K562 (cell line): ENCODE data around the gene ZG16B. TPM values are rescaled to one million over a fixed set of nuclear protein-coding genes. Genes with fewer than 3 reads are reported as not detected.
A peak's percentile ranks its signal among the peaks of the same experiment; 100 is the strongest.

Experiments used
- ARID4B ChIP-seq: sonication (generic); formaldehyde crosslinking; IDR thresholded peaks from 2 replicates; pipeline ENCODE4 v1.8.0; 2022; ENCODE audit warnings: mild to moderate bottlenecking, missing genetic modification reagents
- CREBBP ChIP-seq: IDR thresholded peaks from one replicate; pipeline ENCODE4 v1.6.1; 2012; ENCODE audit warnings: low read depth, mild to moderate bottlenecking, control low read depth, inconsistent platforms, low read length
- CTBP1 ChIP-seq: fragments of 450-650 bp; IDR thresholded peaks from 2 replicates; pipeline ENCODE4 v1.6.1; 2016; ENCODE audit warnings: borderline replicate concordance
- CTCF ChIP-seq, 3 experiments: IDR thresholded peaks in 2 of 3; conservative IDR thresholded peaks in 1 of 3; 2 replicates each; pipeline ENCODE4 v1.5.1; 2011 to 2012; ENCODE audit warnings: low read length in 3 of 3, mild to moderate bottlenecking in 3 of 3, control low read depth in 2 of 3, improper control_type of control experiment in 1 of 3, inconsistent platforms in 1 of 3, low read depth in 1 of 3, mixed read lengths in 1 of 3, moderate library complexity in 1 of 3; ENCODE audit not compliant: insufficient read depth in 2 of 3
- DIDO1 ChIP-seq: fragments of 450-650 bp; IDR thresholded peaks from 2 replicates; pipeline ENCODE4 v1.6.1; 2016; ENCODE audit warnings: low read depth, missing biosample characterization, missing genetic modification characterization
- FOXP1 ChIP-seq: sonication (generic); formaldehyde crosslinking; IDR thresholded peaks from 2 replicates; pipeline ENCODE4 v1.8.0; 2022; ENCODE audit warnings: mild to moderate bottlenecking, missing genetic modification reagents
- HDAC1 ChIP-seq, 2 experiments: fragments of 450-650 bp; IDR thresholded peaks; 2 replicates each; pipeline ENCODE4 v1.6.1; 2016 to 2017; ENCODE audit warnings: inconsistent platforms in 1 of 2, mild to moderate bottlenecking in 1 of 2, moderate library complexity in 1 of 2
- KAT7 ChIP-seq: sonication (generic); formaldehyde crosslinking; IDR thresholded peaks from 2 replicates; pipeline ENCODE4 v1.8.0; 2022; ENCODE audit warnings: missing genetic modification reagents, mild to moderate bottlenecking, borderline replicate concordance
- LARP7 ChIP-seq: fragments of 450-650 bp; IDR thresholded peaks from 2 replicates; pipeline ENCODE4 v1.6.1; 2016
- POLR2H ChIP-seq: IDR thresholded peaks from 2 replicates; pipeline ENCODE4 v1.6.1; 2016; ENCODE audit warnings: missing genetic modification characterization, low read depth, mild to moderate bottlenecking, control low read depth, missing compliant biosample characterization, moderate library complexity
- PTTG1 ChIP-seq: fragments of 450-650 bp; IDR thresholded peaks from 2 replicates; pipeline ENCODE4 v1.6.1; 2016; ENCODE audit warnings: low read depth, mild to moderate bottlenecking, missing genetic modification characterization, missing compliant biosample characterization
- PYGO2 ChIP-seq: fragments of 450-650 bp; IDR thresholded peaks from 2 replicates; pipeline ENCODE4 v1.6.1; 2016; ENCODE audit warnings: mild to moderate bottlenecking, missing genetic modification characterization, moderate library complexity, missing compliant biosample characterization
- RAD51 ChIP-seq: fragments of 450-650 bp; IDR thresholded peaks from 2 replicates; pipeline ENCODE4 v1.7.1; 2016; ENCODE audit warnings: low read depth, mild to moderate bottlenecking, borderline replicate concordance
- RBBP5 ChIP-seq: fragments of 200-600 bp; sonication (generic); IDR thresholded peaks from 2 replicates; pipeline ENCODE4 v1.6.1; 2012; ENCODE audit warnings: borderline replicate concordance, mild to moderate bottlenecking, low read length, control low read depth, inconsistent platforms; ENCODE audit not compliant: insufficient read depth, poor library complexity, severe bottlenecking
- ZBTB2 ChIP-seq: fragments of 450-650 bp; IDR thresholded peaks from 2 replicates; pipeline ENCODE4 v1.6.1; 2016; ENCODE audit warnings: antibody characterized with exemption
- ZBTB5 ChIP-seq: fragments of 450-650 bp; IDR thresholded peaks from 2 replicates; pipeline ENCODE4 v1.6.1; 2017; ENCODE audit warnings: antibody characterized with exemption
- ZKSCAN1 ChIP-seq: fragments of 150-350 bp; IDR thresholded peaks from 2 replicates; pipeline ENCODE4 v1.6.1; 2016; ENCODE audit warnings: low read depth, low read length
- ZNF23 ChIP-seq: fragments of 250-450 bp; sonication (Bioruptor Pico); IDR thresholded peaks from 2 replicates; pipeline ENCODE4 v1.4.0; 2020; ENCODE audit warnings: mild to moderate bottlenecking
- ZNF583 ChIP-seq: fragments of 250-450 bp; sonication (Bioruptor Pico); IDR thresholded peaks from 2 replicates; pipeline ENCODE4 v1.4.0; 2020
- polyA plus RNA-seq, 8 experiments: library from polyadenylated mRNA; depleted of rRNA in 4 of 8; stranded (reverse) in 5 of 8; unstranded in 3 of 8; fragments of >200 nt; fragmentation: Nextera tagmentation in 2 of 8; fragmentation: Illumina TruSeq in 1 of 8; extraction: Ambion mirVana in 2 of 8; extraction: Trizol in 1 of 8; gene quantifications; 2 replicates each; pipeline versions ENCODE4 v1.2.1 to v1.2.3, GENCODE V29; 2011 to 2014; ENCODE audit warnings: inconsistent platforms in 1 of 8, missing spikeins in 1 of 8
- total RNA-seq, 7 experiments: library from RNA; depleted of rRNA in 6 of 7; stranded (reverse); fragments of >200 nt in 6 of 7; fragmentation: Illumina TruSeq in 2 of 7; extraction: Trizol in 2 of 7; gene quantifications; 2 replicates each; pipeline versions ENCODE4 v1.2.1 to v1.2.3, GENCODE V29; 2011 to 2021; ENCODE audit warnings: low replicate concordance in 1 of 7

ZG16B gene
- total and polyA plus RNA-seq, 9 of the 15 experiments (the other 6 are each of a cell fraction or from before 2014, with no cell fraction given) = 0.25 to 0.43 (median 0.34) TPM; not detected in 5

GRCh38 chr16:2842340-2843000, 12.4 kb downstream of the ZG16B start (continued):
- TF ChIP-seq ARID4B (CRISPR knock-in tag) = no peak
- TF ChIP-seq ZNF23 = no peak
- TF ChIP-seq CTBP1 = peak; percentile 86
- TF ChIP-seq CREBBP = no peak
- TF ChIP-seq RAD51 = no peak
- 0 out of 2 replicates have a peak, but pooled peaks have one; percentile 60 for TF ChIP-seq ZBTB2
- TF ChIP-seq FOXP1 = no peak
- no peak for TF ChIP-seq ZNF583 (CRISPR knock-in tag)
- no peak for TF ChIP-seq PTTG1 (tag)
- TF ChIP-seq DIDO1 (tag) = peak; percentile 77
- no peak for TF ChIP-seq LARP7
- TF ChIP-seq POLR2H (tag) = no peak
- no peak for TF ChIP-seq ZKSCAN1
- TF ChIP-seq KAT7 (CRISPR knock-in tag) = no peak
- TF ChIP-seq PYGO2 (tag) = no peak
- TF ChIP-seq CTCF (IDR thresholded peaks at IDR 0.05 in 2 of 3, conservative IDR thresholded peaks at IDR 0.05 in 1 of 3; ENCODE audit: insufficient read depth in 2 of 3, low read depth in 1 of 3, low read length in 3 of 3) = peak; percentile 69 to 84 (median 83)
- peak in 1 of 2 experiments; percentile 28; a peak in 1 of 4 replicates for TF ChIP-seq HDAC1 (IDR thresholded peaks at IDR 0.05)
- TF ChIP-seq RBBP5 = no peak
- TF ChIP-seq ZBTB5 = no peak
